MM.1S (cell line): ENCODE data around the gene HECW1.

ENCODE experiments used
- EZH2phosphoT487 ChIP-seq: fragments of 300-600 bp; sonication (generic); IDR thresholded peaks from 2 replicates; pipeline ENCODE4 v1.6.1; 2018; ENCODE audit warnings: antibody characterized with exemption, low read length
- TF ChIP-seq, protein P1 (sequence below): fragments of 300-600 bp; sonication (generic); IDR thresholded peaks from 2 replicates; pipeline ENCODE4 v1.5.1; 2016; ENCODE audit warnings: antibody characterized with exemption, low read length, mixed read lengths

DNA sequence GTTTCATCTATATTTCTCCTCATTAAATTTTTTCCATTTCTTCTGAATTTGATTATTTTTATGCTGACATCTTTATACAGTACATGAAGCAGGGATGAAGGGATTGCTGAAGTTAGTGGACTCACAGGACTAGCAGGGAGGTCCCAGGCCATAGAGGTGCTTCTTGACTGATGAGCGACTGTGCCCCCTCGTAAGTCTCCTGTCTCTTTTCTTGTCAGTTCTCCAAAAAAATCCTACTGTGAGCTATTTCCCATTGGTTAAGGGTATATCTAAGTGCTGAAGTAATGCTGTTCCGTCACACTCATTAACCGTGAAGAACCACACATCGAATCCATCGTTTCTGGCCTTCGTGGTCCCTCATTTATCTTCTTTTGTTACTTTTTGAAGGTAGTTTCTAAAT, 27.7 kb downstream of the HECW1 start:
- TF ChIP-seq, protein P1, sequence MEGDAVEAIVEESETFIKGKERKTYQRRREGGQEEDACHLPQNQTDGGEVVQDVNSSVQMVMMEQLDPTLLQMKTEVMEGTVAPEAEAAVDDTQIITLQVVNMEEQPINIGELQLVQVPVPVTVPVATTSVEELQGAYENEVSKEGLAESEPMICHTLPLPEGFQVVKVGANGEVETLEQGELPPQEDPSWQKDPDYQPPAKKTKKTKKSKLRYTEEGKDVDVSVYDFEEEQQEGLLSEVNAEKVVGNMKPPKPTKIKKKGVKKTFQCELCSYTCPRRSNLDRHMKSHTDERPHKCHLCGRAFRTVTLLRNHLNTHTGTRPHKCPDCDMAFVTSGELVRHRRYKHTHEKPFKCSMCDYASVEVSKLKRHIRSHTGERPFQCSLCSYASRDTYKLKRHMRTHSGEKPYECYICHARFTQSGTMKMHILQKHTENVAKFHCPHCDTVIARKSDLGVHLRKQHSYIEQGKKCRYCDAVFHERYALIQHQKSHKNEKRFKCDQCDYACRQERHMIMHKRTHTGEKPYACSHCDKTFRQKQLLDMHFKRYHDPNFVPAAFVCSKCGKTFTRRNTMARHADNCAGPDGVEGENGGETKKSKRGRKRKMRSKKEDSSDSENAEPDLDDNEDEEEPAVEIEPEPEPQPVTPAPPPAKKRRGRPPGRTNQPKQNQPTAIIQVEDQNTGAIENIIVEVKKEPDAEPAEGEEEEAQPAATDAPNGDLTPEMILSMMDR = no peak
- no peak for TF ChIP-seq EZH2phosphoT487
